Measurements from ENCODE around the gene PHAF1.

PHAF1 gene

GRCh38 chr16:67170168-67170948 lies 60.6 kb downstream of the PHAF1 start, which contains the start of gene NOL3:
NOL3 (plus strand) TSS chr16:67170538.
- peaks cover 0 to 5% of the 10 kb centered on the region in 2 donors for H3K36me3 ChIP-seq (ENCODE audit: control insufficient read depth in 2 of 2, insufficient read depth in 2 of 2, low read length in 2 of 2)
- peak within 1 kb of the TSS; percentile 97 for H3K27ac ChIP-seq (ENCODE audit: low read length)
- H3K4me3 ChIP-seq (ENCODE audit: low read length in 2 of 2), result peak within 1 kb of the TSS; percentile 55 to 78
- peak within 1 kb of the TSS; percentile 74 to 87 for H3K9ac ChIP-seq (ENCODE audit: low read length in 2 of 2)
- peaks cover under 1 to 8% of the 10 kb centered on the region in 2 donors for H3K27me3 ChIP-seq (ENCODE audit: control insufficient read depth in 1 of 2, insufficient read depth in 2 of 2, low read length in 2 of 2)
- peaks cover 66% of the 10 kb centered on the region for H3K4me1 ChIP-seq (ENCODE audit: control insufficient read depth, insufficient read depth, low read length)
- no peaks in the 10 kb centered on the region for H3K9me3 ChIP-seq (ENCODE audit: control insufficient read depth in 2 of 2, low read length in 2 of 2)

DNA sequence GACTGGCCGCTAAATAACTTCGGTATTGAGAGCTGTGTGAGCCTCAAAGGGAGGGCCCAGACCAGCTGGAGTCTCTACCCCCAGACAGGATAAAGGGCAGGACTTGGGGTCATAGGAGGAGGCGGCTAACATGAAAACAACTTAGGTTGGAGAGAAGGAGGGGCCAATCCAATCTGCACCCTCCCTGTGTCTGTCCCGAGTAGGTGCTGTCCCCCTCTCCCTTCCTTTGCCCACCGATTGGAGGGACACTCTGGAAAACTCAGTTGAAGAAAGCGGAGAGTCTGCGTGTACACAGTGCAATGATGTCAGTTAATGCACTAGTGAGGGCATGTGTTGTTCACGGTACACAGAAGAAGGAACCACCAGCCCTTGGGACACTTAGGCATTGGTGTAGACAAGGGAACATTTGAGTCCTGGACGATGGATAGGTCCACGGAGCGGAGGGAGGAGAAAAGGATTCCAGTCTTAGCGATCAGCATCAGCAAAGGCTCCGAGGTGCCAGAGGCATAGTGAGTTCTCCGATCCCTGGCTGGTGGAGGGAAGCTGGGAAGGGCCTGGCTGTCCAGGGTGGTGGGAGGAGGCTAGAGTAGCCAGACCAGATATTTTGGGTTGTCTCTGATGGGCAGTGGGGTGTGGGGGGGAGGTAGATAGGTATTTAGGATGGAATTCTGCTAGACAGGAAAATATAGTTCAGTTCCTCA lies 61.4 kb downstream of the PHAF1 start:
- peaks cover 0 to 5% of the 10 kb centered on the region in 2 donors for H3K36me3 ChIP-seq (ENCODE audit: control insufficient read depth in 2 of 2, insufficient read depth in 2 of 2, low read length in 2 of 2)
- H3K9ac ChIP-seq (ENCODE audit: low read length in 2 of 2), result peak overlapping the region; percentile 74 to 87
- peaks cover 65% of the 10 kb centered on the region for H3K4me1 ChIP-seq (ENCODE audit: control insufficient read depth, insufficient read depth, low read length)
- no peaks in the 10 kb centered on the region for H3K9me3 ChIP-seq (ENCODE audit: control insufficient read depth in 2 of 2, low read length in 2 of 2)
- peak overlapping the region; percentile 55 to 78 for H3K4me3 ChIP-seq (ENCODE audit: low read length in 2 of 2)
- peaks cover 0 to 3% of the 10 kb centered on the region in 2 donors for H3K27me3 ChIP-seq (ENCODE audit: control insufficient read depth in 1 of 2, insufficient read depth in 2 of 2, low read length in 2 of 2)
- peak overlapping the region; percentile 97 for H3K27ac ChIP-seq (ENCODE audit: low read length)

DNA sequence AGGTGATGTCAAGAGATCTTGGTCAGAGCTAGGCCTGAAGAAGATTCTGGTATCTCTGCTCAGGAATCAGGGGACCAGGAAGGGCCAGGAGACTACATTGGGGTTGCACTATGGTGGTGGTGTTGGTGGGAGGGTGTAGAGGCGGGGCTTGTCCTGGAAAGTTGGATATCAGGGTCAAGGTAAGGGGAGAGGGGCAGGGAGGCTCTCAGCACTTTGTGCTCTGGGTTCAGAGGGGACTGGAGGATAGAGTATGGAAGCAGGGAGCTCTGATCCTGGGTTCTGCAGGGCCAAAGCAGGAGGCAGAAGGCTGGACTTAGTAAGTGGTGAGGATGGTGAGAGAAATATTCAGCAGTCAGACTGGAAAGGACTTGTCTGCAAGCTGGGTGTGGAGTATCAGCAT lies 63.6 kb downstream of the PHAF1 start:
- Histone ChIP-seq H3K36me3 (ENCODE audit: control insufficient read depth in 2 of 2, insufficient read depth in 2 of 2, low read length in 2 of 2) (peaks cover 0 to 2% of the 10 kb centered on the region in 2 donors), H3K9me3 (ENCODE audit: control insufficient read depth in 2 of 2, low read length in 2 of 2) (no peaks in the 10 kb centered on the region), H3K9ac (ENCODE audit: low read length in 2 of 2) (peak overlapping the region; percentile 53 to 88), H3K27me3 (ENCODE audit: control insufficient read depth in 1 of 2, insufficient read depth in 2 of 2, low read length in 2 of 2) (no peaks in the 10 kb centered on the region), H3K4me1 (ENCODE audit: control insufficient read depth, insufficient read depth, low read length) (peaks cover 74% of the 10 kb centered on the region), H3K4me3 (ENCODE audit: low read length in 2 of 2) (peak overlapping the region; percentile 57 to 76), H3K27ac (ENCODE audit: low read length) (peak overlapping the region; percentile 96)

GRCh38 chr16:67173808-67174705 lies 64.3 kb downstream of the PHAF1 start:
- Histone ChIP-seq H3K27ac (ENCODE audit: low read length) (peak overlapping the region; percentile 96), H3K4me1 (ENCODE audit: control insufficient read depth, insufficient read depth, low read length) (peaks cover 75% of the 10 kb centered on the region), H3K9me3 (ENCODE audit: control insufficient read depth in 2 of 2, low read length in 2 of 2) (no peaks in the 10 kb centered on the region), H3K4me3 (ENCODE audit: low read length in 2 of 2) (peak overlapping the region; percentile 57 to 76), H3K27me3 (ENCODE audit: control insufficient read depth in 1 of 2, insufficient read depth in 2 of 2, low read length in 2 of 2) (no peaks in the 10 kb centered on the region), H3K9ac (ENCODE audit: low read length in 2 of 2) (peak overlapping the region; percentile 53 to 88), H3K36me3 (ENCODE audit: control insufficient read depth in 2 of 2, insufficient read depth in 2 of 2, low read length in 2 of 2) (peaks cover 0 to 2% of the 10 kb centered on the region in 2 donors)

GRCh38 chr16:67174706-67175231 lies 65.0 kb downstream of the PHAF1 start:
- no peaks in the 10 kb centered on the region for H3K9me3 ChIP-seq (ENCODE audit: control insufficient read depth in 2 of 2, low read length in 2 of 2)
- peak overlapping the region; percentile 57 to 76 for H3K4me3 ChIP-seq (ENCODE audit: low read length in 2 of 2)
- peak overlapping the region; percentile 46 to 73 for H3K9ac ChIP-seq (ENCODE audit: low read length in 2 of 2)
- peaks cover 68% of the 10 kb centered on the region for H3K4me1 ChIP-seq (ENCODE audit: control insufficient read depth, insufficient read depth, low read length)
- H3K27ac ChIP-seq (ENCODE audit: low read length), result peak overlapping the region; percentile 96
- no peaks in the 10 kb centered on the region for H3K27me3 ChIP-seq (ENCODE audit: control insufficient read depth in 1 of 2, insufficient read depth in 2 of 2, low read length in 2 of 2)
- peaks cover 0 to 2% of the 10 kb centered on the region in 2 donors for H3K36me3 ChIP-seq (ENCODE audit: control insufficient read depth in 2 of 2, insufficient read depth in 2 of 2, low read length in 2 of 2)

- Histone ChIP-seq H3K9ac (ENCODE audit: low read length in 2 of 2) (no peak overlapping the region), H3K27me3 (ENCODE audit: control insufficient read depth in 1 of 2, insufficient read depth in 2 of 2, low read length in 2 of 2) (no peaks in the 10 kb centered on the region), H3K27ac (ENCODE audit: low read length) (no peak overlapping the region), H3K4me3 (ENCODE audit: low read length in 2 of 2) (no peak overlapping the region), H3K4me1 (ENCODE audit: control insufficient read depth, insufficient read depth, low read length) (peaks cover 57% of the 10 kb centered on the region), H3K9me3 (ENCODE audit: control insufficient read depth in 2 of 2, low read length in 2 of 2) (no peaks in the 10 kb centered on the region), H3K36me3 (ENCODE audit: control insufficient read depth in 2 of 2, insufficient read depth in 2 of 2, low read length in 2 of 2) (peaks cover 0 to 2% of the 10 kb centered on the region in 2 donors)
Measured at GRCh38 chr16:67176662-67177061, 66.9 kb downstream of the PHAF1 start.

- Histone ChIP-seq H3K4me3 (ENCODE audit: low read length in 2 of 2) (peak overlapping the region; percentile 50 to 71), H3K9me3 (ENCODE audit: control insufficient read depth in 2 of 2, low read length in 2 of 2) (no peaks in the 10 kb centered on the region), H3K36me3 (ENCODE audit: control insufficient read depth in 2 of 2, insufficient read depth in 2 of 2, low read length in 2 of 2) (peaks cover 0 to 2% of the 10 kb centered on the region in 2 donors), H3K27ac (ENCODE audit: low read length) (no peak overlapping the region), H3K4me1 (ENCODE audit: control insufficient read depth, insufficient read depth, low read length) (peaks cover 63% of the 10 kb centered on the region), H3K27me3 (ENCODE audit: control insufficient read depth in 1 of 2, insufficient read depth in 2 of 2, low read length in 2 of 2) (no peaks in the 10 kb centered on the region), H3K9ac (ENCODE audit: low read length in 2 of 2) (no peak overlapping the region)
Measured at GRCh38 chr16:67177743-67178699, 68.3 kb downstream of the PHAF1 start.

- Histone ChIP-seq H3K27me3 (ENCODE audit: control insufficient read depth in 1 of 2, insufficient read depth in 2 of 2, low read length in 2 of 2) (no peaks in the 10 kb centered on the region), H3K4me1 (ENCODE audit: control insufficient read depth, insufficient read depth, low read length) (peaks cover 57% of the 10 kb centered on the region), H3K4me3 (ENCODE audit: low read length in 2 of 2) (no peak overlapping the region), H3K9me3 (ENCODE audit: control insufficient read depth in 2 of 2, low read length in 2 of 2) (no peaks in the 10 kb centered on the region), H3K27ac (ENCODE audit: low read length) (no peak overlapping the region), H3K36me3 (ENCODE audit: control insufficient read depth in 2 of 2, insufficient read depth in 2 of 2, low read length in 2 of 2) (peaks cover 0 to 2% of the 10 kb centered on the region in 2 donors), H3K9ac (ENCODE audit: low read length in 2 of 2) (no peak overlapping the region)
Measured at GRCh38 chr16:67179421-67180080, 69.8 kb downstream of the PHAF1 start.

DNA sequence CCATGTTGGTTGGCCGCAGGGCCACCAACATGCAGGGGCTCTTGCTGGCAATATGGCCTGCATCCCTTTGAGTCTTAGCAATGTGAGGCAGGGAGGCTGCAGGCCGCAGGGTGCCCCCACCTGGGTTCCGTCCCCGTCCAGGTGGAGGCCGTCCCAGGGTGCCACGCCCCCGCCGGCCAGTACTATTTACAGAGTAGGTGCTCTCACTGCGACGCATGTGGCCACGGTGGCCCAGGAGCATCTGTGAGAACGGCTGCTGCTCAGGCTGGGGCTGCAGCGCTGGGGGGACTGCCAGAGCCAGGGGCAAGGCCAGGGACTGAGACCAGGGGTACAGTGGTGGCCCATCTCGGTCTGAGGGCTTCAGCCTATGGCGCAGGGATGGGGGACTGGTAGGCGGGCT lies 70.4 kb downstream of the PHAF1 start:
- Histone ChIP-seq H3K4me3 (ENCODE audit: low read length in 2 of 2) (no peak overlapping the region), H3K27ac (ENCODE audit: low read length) (no peak overlapping the region), H3K27me3 (ENCODE audit: control insufficient read depth in 1 of 2, insufficient read depth in 2 of 2, low read length in 2 of 2) (no peaks in the 10 kb centered on the region), H3K9ac (ENCODE audit: low read length in 2 of 2) (no peak overlapping the region), H3K36me3 (ENCODE audit: control insufficient read depth in 2 of 2, insufficient read depth in 2 of 2, low read length in 2 of 2) (peaks cover 0 to 2% of the 10 kb centered on the region in 2 donors), H3K9me3 (ENCODE audit: control insufficient read depth in 2 of 2, low read length in 2 of 2) (no peaks in the 10 kb centered on the region), H3K4me1 (ENCODE audit: control insufficient read depth, insufficient read depth, low read length) (peaks cover 57% of the 10 kb centered on the region)
